ENCODE data around the gene FMN1. TPM values are rescaled to one million over a fixed set of nuclear protein-coding genes. Genes with fewer than 3 reads are reported as not detected.
A peak's percentile ranks its signal among the peaks of the same experiment; 100 is the strongest.

The FMN1 gene
- total and polyA plus RNA-seq, 2 experiments from 2014 or later = 0.93 to 2.2 TPM

DNA sequence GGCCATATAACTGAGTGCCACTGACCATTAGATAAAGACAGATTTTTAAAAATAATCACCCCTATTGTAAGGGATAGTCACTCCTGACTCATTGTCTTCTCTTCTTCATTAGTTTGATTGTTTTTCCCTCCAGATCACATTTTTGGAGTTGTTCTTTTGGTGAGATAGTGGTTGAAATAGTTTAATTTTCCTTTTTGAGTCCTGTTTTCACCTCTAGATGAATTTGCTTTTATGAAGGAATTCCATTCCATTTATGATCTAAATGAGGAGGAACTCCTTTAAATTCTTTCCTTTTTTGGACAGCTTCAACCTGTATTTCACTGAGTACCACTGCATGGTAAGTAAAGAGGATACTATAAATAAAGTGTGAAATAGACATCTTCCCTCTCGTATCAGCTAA is 364.3 kb downstream of the FMN1 start:
- Histone ChIP-seq H3K36me3 (ENCODE audit: low read depth) (no peaks in the 10 kb centered on the region), H3K9me2 (ENCODE audit: insufficient read depth) (no peaks in the 10 kb centered on the region), H3K4me1 (ENCODE audit: insufficient read depth) (peaks cover 66% of the 10 kb centered on the region), H3K4me2 (ENCODE audit: unreplicated experiment) (peak overlapping the region; percentile 8), H3K27ac (peak overlapping the region; percentile 84), H4K20me1 (ENCODE audit: insufficient read depth) (no peaks in the 10 kb centered on the region), H3K9me3 (ENCODE audit: low read depth) (no peaks in the 10 kb centered on the region), H3K4me3 (no peak overlapping the region), H2AFZ (no peak overlapping the region), H3K27me3 (replicated peaks; ENCODE audit: insufficient read depth) (no peaks in the 10 kb centered on the region), H3K9ac (peak overlapping the region; percentile 30; the same call in 1 of the 2 replicates), H3K79me2 (ENCODE audit: insufficient read depth) (0 out of 2 replicates have a peak, but pooled peaks cover 12% of the 10 kb centered on the region), H3F3A (ENCODE audit: insufficient read depth) (peaks cover 58% of the 10 kb centered on the region)
- DNase-seq = peak; percentile 42
- 60 to 68% methylated on average over 1 of the region's 1 CpG for WGBS, 2 experiments (ENCODE audit: low coverage in 1 of 2, low lambda C conversion rate in 2 of 2, missing lambda C conversion rate in 2 of 2)
- in situ Hi-C loops (cut with MboI) = loop anchor here (25.0 kb wide), 1 partner anchor 168 kb away; no protein-coding TSS in a partner anchor
- TF ChIP-seq EZH2phosphoT487 (IDR thresholded peaks at IDR 0.05; ENCODE audit: insufficient read depth, low read depth) (no peak), EZH2 (IDR thresholded peaks at IDR 0.05; ENCODE audit: insufficient read depth, poor library complexity, severe bottlenecking) (no peak)

DNA sequence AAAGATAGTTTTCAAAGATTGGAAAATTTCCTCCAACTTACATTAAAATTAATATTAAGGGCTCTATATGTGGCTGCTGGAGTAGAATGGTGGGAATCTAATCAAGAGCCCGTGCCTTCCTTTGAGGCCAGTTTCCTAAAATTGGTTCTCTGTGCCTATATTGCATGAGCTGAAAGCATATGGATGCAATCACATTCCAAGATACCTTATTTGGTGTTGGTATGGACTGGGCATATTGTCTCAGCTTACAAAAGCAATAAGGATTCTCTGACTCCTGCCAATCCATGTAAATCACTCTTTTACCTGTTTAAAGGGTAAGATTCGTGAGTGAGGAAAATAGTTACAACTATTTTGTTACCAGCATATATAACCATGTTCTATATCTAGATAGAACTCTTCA is 365.1 kb downstream of the FMN1 start:
- Histone ChIP-seq H3F3A (ENCODE audit: insufficient read depth) (peaks cover 66% of the 10 kb centered on the region), H3K36me3 (ENCODE audit: low read depth) (no peaks in the 10 kb centered on the region), H3K9ac (no peak overlapping the region), H3K9me3 (ENCODE audit: low read depth) (no peaks in the 10 kb centered on the region), H3K4me2 (ENCODE audit: unreplicated experiment) (peak overlapping the region; percentile 8), H4K20me1 (ENCODE audit: insufficient read depth) (no peaks in the 10 kb centered on the region), H3K4me1 (ENCODE audit: insufficient read depth) (peaks cover 72% of the 10 kb centered on the region), H3K27ac (peak overlapping the region; percentile 84), H3K9me2 (ENCODE audit: insufficient read depth) (no peaks in the 10 kb centered on the region), H3K27me3 (replicated peaks; ENCODE audit: insufficient read depth) (no peaks in the 10 kb centered on the region), H2AFZ (no peak overlapping the region), H3K4me3 (no peak overlapping the region), H3K79me2 (ENCODE audit: insufficient read depth) (0 out of 2 replicates have a peak, but pooled peaks cover 12% of the 10 kb centered on the region)
- no peak for DNase-seq
- TF ChIP-seq EZH2phosphoT487 (IDR thresholded peaks at IDR 0.05; ENCODE audit: insufficient read depth, low read depth) = no peak
- no peak for TF ChIP-seq EZH2 (IDR thresholded peaks at IDR 0.05; ENCODE audit: insufficient read depth, poor library complexity, severe bottlenecking)
- WGBS, 2 experiments (ENCODE audit: low coverage in 1 of 2, low lambda C conversion rate in 2 of 2, missing lambda C conversion rate in 2 of 2) = 98% methylated on average over 2 of the region's 2 CpGs
- in situ Hi-C loops (cut with MboI) = loop anchor here (25.0 kb wide), 1 partner anchor 167 kb away; no protein-coding TSS in a partner anchor

DNA sequence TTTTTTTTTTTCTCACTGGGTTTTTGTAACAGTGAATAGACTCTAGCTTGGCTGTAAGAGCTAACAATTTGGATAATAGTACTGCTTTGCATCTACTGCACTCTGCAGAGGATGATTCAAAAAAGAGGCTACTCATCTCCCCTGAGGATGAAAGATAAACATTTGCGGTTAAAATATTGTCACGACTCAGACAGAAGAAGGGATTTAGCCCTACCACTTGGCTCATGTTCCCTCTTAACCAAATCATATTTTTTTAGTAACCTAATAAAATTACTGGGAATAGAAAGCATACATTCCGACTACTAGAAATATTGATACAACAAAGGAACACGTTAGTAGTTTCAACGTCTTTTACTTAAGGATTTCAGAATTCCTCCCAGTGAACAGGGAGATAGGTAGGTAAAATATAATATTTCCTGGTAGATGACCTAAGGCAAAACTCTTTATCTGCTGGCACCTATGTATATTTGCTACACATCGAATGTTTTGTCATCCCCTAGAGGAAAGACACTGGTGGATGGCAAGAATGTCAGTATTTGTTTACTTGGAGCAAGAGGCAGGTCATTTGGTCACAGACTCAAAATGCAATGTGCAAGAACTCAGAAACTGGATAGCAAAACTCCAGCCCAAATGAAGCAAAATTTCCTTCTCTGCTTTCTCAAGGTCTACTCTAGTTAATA is 365.9 kb downstream of the FMN1 start:
- Histone ChIP-seq H3K4me3 (peak overlapping the region; percentile 24), H2AFZ (no peak overlapping the region), H3K9ac (peak overlapping the region; percentile 63), H3K4me1 (ENCODE audit: insufficient read depth) (peaks cover 80% of the 10 kb centered on the region), H3K27ac (peak overlapping the region; percentile 84), H3K4me2 (ENCODE audit: unreplicated experiment) (peak overlapping the region; percentile 66), H3K36me3 (ENCODE audit: low read depth) (no peaks in the 10 kb centered on the region), H3K27me3 (replicated peaks; ENCODE audit: insufficient read depth) (no peaks in the 10 kb centered on the region), H3K9me2 (ENCODE audit: insufficient read depth) (no peaks in the 10 kb centered on the region), H3F3A (ENCODE audit: insufficient read depth) (peaks cover 74% of the 10 kb centered on the region), H3K9me3 (ENCODE audit: low read depth) (no peaks in the 10 kb centered on the region), H3K79me2 (ENCODE audit: insufficient read depth) (0 out of 2 replicates have a peak, but pooled peaks cover 12% of the 10 kb centered on the region), H4K20me1 (ENCODE audit: insufficient read depth) (no peaks in the 10 kb centered on the region)
- in situ Hi-C loops (cut with MboI) = loop anchor here (25.0 kb wide), 1 partner anchor 166 kb away; no protein-coding TSS in a partner anchor
- TF ChIP-seq EZH2phosphoT487 (IDR thresholded peaks at IDR 0.05; ENCODE audit: insufficient read depth, low read depth) (peak; percentile 87; the same call in 1 of the 2 replicates), EZH2 (IDR thresholded peaks at IDR 0.05; ENCODE audit: insufficient read depth, poor library complexity, severe bottlenecking) (no peak)
- DNase-seq = peak; percentile 95
- 5 to 6% methylated on average over 6 of the region's 6 CpGs for WGBS, 2 experiments (ENCODE audit: low coverage in 1 of 2, low lambda C conversion rate in 2 of 2, missing lambda C conversion rate in 2 of 2)

DNA sequence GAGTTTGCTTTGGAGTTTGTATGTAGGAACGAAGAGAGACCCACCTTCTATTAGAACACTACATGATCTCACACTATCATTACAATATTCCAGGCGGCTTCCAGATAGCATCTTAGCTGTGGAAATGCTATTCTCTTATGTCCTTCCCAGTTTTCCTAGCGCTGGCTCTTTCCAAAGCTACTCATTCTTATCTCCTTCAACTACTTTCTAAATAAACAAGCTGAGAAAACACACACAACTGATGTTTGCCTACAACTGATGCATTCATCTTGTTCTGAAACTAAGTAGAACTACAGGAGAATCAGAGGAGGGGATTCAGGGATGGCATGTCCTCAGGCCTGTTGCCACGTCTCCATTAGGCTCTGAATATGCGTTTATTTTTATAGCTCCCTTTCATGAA is 367.8 kb downstream of the FMN1 start:
- H3K9me2 ChIP-seq (ENCODE audit: insufficient read depth) = no peaks in the 10 kb centered on the region
- H3K4me2 ChIP-seq (ENCODE audit: unreplicated experiment) = no peak overlapping the region
- H3K79me2 ChIP-seq (ENCODE audit: insufficient read depth) = 0 out of 2 replicates have a peak, but pooled peaks cover 8% of the 10 kb centered on the region
- H3K9ac ChIP-seq = no peak overlapping the region
- H3K4me1 ChIP-seq (ENCODE audit: insufficient read depth) = peaks cover 68% of the 10 kb centered on the region
- no peaks in the 10 kb centered on the region for H3K27me3 ChIP-seq (replicated peaks; ENCODE audit: insufficient read depth)
- H4K20me1 ChIP-seq (ENCODE audit: insufficient read depth) = no peaks in the 10 kb centered on the region
- no peak for DNase-seq
- in situ Hi-C loops (cut with MboI) = loop anchor here (25.0 kb wide), 1 partner anchor 164 kb away; no protein-coding TSS in a partner anchor
- H3K4me3 ChIP-seq = no peak overlapping the region
- no peak overlapping the region for H2AFZ ChIP-seq
- no peaks in the 10 kb centered on the region for H3K9me3 ChIP-seq (ENCODE audit: low read depth)
- H3K27ac ChIP-seq = no peak overlapping the region
- WGBS, 2 experiments (ENCODE audit: low coverage in 1 of 2, low lambda C conversion rate in 2 of 2, missing lambda C conversion rate in 2 of 2) = 95 to 96% methylated on average over 5 of the region's 5 CpGs
- TF ChIP-seq EZH2phosphoT487 (IDR thresholded peaks at IDR 0.05; ENCODE audit: insufficient read depth, low read depth) (no peak), EZH2 (IDR thresholded peaks at IDR 0.05; ENCODE audit: insufficient read depth, poor library complexity, severe bottlenecking) (no peak)
- no peaks in the 10 kb centered on the region for H3K36me3 ChIP-seq (ENCODE audit: low read depth)
- H3F3A ChIP-seq (ENCODE audit: insufficient read depth) = peaks cover 65% of the 10 kb centered on the region
